Activated naive CD4-positive, alpha-beta T cell (primary cell): ENCODE data around the gene RNF187.
A peak's percentile ranks its signal among the peaks of the same experiment; 100 is the strongest.

Experiments
- DNase-seq, 4 experiments: peaks; one replicate each; lab custom pipeline; 2025; lab: John Stamatoyannopoulos, UW

The RNF187 gene

DNA sequence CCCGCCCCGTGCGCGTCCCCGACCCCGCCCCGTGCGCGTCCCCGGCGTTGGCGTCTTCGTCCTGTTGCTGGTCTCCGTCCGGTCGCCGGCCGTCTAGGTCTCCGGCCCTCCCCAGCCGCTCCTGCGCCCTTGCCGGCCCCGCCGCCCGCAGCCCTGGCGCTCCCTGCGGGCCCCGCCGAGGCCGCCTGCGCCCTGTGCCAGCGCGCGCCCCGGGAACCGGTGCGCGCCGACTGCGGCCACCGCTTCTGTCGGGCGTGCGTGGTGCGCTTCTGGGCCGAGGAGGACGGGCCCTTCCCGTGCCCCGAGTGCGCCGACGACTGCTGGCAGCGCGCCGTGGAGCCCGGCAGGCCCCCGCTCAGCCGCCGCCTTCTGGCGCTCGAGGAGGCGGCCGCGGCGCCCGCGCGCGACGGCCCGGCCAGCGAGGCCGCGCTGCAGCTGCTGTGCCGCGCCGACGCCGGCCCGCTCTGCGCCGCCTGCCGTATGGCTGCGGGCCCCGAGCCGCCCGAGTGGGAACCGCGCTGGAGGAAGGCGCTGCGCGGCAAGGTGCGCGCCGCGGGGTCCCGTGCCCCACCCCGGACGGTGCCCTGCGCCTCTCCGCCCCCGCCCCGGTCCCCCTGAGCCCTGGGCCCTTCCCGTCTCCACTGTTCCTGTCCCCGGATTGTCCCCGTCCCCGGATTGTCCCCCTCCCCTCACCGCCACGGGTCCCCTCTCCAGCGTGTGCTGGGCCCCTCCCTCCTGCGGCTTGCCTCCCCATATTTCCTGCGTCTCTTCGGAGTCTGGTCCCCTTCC, at the start of gene RNF187:
Gene RNF187, plus strand, starts transcription at position 47 of the 789 bp plus-strand sequence.
- DNase-seq = peak in 2 of 4 experiments; percentile 53 to 82

DNA sequence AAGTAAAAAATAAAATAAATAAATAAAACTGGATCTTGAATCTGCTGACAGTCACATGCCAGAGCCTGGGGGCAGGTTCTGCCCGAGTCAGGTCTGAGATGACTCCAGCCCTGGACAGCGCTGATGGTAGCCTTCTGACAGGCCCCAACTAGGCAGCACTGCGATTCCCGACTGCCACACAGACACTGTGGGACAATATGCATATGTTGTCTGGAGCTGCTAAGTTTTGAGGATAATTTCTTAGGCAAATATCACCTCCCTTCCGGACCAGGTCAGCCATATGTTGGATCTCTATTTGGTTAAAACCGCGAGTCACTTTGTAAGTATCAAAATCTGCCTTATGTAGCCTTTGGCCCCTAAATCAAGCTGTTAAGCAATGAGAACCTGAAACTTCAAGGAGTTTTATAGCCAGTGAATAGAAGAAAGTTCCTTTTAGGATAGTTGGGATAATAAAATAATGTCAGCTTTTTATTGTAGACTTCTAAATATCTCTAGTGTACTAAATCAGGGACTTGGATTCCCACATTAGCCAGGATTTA, 49.7 kb upstream of the RNF187 start:
- DNase-seq = no peak

DNA sequence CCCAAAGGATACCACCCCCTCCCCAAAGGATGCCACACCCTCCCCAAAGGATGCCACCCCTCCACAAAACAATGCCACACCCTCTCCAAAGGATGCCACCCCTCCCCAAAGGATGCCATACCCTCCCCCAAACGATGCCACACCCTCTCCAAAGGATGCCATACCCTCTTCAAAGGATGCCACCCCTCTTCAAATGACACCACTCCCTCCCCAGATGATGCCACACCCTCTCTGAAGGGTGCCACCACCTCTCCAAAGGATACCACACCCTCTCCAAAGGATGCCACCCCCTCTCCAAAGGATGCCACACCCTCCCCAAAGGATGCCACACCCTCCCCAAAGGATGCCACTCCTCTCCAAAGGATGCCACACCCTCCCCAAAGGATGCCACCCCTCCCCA, 48.9 kb upstream of the RNF187 start:
- no peak for DNase-seq

DNA sequence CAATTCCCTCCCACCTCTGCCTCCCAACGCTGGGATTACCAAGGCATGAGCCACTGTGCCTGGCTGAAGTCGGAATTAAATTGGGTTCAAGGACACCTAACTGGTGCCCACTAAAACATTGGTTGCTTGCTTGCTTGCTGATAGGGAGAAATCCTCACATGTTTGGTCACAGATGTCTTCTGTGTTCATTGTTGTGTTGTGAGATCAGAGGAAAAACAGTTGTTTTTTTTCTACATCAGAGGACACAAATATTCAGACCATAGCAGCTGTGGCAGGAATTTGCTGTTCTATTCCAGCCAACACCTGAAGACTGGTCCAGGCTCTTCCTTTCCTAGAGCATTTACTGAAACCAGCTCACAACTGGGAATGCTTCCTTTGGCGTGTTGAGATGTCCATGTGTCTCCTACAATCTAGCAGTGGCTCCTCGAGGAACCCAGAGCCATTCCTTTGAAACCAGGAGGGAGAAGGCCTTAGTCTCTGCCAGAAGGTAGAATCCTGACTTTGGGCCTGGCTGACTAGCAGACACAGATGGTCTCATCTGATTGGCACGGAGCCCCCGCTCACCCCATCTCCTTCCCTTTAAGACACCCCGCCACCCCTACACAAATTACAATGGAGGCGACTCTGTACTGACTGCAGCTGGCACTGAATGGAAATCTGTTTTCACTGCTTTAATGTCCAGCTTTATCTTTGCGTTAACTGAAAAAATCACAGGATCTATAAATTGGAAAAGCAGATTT, 46.3 kb upstream of the RNF187 start:
- DNase-seq = no peak

DNA sequence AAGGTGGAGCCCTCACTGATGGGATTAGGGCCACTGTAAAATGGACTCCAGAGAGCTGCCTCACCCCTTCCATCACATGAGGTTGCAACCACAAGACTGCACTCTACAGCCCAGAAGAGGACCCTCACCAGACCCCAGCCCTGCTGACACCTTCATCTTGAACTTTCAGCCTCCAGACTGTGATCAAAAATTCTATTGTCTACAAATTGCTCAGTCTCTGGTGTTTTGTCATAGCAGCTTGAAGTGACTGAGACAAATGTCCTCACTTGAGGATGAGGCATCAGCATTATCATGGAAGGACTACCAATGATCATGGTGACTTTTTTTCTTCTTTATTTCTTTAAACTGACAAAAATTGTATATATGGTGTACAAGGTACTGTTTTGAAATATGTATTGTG, 43.8 kb upstream of the RNF187 start:
- DNase-seq = no peak

DNA sequence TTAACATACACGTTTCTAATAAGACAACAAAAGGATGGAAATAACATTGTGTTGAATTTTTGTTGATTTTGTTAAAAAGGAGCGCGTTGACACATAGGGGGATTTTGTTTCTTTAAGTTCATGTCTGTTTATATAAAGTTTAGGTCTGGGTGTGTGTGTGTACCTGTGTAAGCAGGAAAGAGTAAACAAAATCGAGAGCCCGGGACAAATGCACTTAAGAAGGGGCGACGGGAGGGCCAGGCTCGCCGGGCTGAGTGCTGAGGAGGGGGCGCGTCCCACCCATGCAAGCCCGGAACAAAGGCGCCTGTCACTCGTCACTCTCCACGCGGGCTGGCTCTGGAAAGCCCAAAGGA, 41.7 kb upstream of the RNF187 start:
- no peak for DNase-seq

DNA sequence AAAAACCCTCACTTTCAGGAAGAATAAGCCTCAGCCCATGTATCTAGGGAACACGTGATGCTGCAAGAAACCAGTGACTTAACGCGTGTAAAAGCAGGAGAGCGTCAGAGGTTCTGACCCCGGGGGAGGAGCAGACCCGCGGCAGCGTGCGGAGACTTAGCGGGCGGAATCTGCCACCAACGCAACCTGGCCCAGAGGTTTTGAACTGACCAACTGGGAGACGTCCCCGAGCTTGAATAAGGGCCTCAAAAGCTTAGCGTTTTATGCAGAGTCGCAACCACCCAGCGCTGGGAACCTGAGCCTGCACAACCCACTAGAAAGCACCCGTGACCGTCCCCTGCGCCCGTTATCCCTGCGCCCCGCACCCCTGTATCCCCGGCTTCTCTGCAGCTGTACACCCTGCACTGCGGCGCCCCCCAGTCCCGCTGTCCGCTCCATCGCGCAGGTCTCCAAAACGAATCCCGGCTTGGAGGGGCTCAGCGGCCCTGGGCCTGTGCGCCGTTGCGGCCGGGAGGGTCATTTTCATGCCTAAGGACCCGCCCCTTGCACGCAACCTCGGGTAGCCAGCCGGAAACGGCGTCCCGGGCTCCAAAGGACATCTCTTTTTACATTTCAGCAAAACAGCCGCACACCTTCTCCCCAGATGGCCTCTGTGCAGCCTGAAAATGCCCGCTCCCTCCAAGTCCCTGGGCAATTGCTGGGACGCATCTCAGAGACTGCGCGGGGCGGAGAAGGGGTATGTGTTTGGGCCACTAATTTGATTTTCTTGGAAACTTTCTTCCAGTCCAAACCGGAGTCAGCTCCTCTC, 41.1 kb upstream of the RNF187 start:
- DNase-seq = no peak

DNA sequence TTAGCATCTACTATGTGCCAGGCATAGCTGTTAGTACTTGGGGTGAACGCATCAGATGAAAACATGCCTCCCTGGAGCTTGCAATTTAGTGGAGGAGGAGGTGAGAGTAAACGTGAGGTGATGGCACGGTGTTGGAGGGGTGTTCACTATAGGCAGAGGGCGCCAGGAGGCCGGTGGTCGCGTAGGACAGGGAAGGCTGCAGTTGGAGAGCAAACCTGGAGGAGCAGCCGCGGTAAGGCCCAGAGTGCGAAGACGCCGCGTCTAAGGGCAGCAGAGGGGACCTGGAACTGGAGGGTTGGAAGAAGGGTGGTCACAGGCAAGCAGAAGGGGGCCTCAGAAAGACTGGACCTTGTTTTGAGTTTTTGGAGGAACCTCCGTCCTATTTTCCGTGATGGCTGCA, 40.3 kb upstream of the RNF187 start:
- DNase-seq = no peak

DNA sequence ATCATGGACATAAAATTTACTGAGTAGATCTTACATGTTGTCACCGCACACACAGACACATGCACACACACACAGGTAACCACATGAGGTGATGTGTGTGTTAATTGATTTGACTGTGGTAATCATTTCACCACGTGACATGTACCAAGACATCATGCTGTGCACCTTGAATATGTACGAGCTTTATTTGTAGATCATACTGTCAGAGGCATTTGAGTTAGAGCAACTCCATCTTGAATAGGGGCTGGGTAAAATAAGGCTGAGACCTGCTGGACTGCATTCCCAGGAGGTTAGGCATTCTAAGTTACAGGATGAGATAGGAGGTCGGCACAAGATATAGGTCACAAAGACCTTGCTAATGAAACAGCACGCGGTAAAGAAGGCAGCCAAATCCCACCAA, 38.8 kb upstream of the RNF187 start:
- DNase-seq = no peak

DNA sequence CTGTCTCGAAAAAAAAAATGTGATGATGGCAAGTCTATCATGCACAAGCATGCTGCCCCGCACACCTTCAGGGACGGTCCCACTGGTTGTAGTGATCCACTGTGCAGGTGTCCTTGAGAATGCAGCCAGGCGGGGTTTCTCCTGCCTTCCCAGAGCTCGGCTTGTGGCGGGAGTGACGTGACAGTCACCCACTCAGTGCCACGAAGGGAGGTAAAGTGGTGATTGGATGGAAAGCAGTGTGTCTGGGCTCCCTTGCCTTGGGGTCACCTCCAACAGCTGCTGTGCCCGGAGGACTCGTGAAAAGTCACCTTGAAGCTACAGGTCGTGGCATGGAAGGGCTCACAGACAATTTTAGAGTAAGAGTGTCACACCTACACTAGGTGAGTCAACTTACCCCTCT, 37.0 kb upstream of the RNF187 start:
- no peak for DNase-seq

DNA sequence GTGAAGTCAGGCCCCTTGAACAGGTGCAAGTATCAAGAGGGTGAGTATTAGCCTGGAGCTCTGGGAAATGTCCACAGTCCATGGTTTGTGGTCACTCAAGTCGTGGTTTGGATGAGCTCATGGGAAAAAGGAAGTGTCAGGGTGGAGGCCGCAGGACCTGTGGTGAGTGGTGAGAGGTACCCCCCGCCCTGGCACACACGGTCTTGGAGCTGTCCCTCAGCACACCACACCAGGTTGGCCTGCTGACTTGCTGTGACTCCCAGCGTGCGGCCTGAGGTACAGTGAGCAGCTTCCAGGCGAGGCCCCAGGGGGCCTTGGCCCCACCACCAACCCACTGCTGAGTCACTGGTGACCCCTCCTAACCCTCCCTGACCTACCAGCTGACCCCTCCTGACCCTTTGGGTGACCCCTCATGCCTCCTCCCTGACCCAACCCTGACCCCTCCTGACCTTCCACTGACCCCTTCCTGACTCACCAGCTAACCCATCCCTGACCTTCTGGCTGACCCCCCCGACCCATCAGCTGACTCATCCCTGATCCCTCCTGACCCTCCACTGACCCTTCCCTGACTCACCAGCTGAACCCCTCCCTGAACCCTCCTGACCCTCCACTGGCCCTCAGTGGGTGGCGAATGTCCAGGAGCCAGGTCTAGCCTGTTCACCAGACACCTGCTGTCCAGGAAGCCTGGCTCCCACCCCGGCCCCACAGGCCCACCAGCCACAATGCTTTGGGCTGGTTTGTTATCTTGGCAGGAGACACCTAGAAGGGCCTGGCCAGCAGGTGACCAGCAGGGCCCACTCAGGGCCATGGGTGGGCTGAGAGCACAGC, 34.8 kb upstream of the RNF187 start:
- DNase-seq = no peak

DNA sequence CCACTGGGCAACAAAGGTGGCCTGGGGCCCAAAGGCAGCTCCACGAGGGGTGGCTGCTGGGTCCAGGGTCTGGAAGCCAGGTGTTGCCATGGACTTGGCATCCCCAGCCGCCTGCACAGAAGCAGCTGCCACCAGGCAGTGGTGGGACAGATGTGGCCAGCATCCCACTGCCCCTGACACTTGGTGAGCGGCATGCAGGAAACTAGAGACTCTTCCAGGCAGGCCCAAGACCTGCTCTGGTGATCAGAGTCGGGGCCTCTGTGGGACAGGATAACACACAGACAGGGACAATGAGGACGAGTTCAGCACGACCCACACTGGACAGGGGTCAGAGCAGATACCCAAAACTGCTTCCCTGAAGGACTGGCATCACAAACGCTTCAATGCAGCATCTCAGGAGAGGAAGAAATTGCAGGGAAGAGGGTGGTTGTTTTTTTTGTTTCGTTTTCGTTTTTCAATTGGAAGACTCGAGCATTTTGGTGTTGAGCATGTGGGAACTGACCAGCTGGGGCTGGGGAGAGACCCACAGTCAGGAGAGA, 34.1 kb upstream of the RNF187 start:
- no peak for DNase-seq

DNA sequence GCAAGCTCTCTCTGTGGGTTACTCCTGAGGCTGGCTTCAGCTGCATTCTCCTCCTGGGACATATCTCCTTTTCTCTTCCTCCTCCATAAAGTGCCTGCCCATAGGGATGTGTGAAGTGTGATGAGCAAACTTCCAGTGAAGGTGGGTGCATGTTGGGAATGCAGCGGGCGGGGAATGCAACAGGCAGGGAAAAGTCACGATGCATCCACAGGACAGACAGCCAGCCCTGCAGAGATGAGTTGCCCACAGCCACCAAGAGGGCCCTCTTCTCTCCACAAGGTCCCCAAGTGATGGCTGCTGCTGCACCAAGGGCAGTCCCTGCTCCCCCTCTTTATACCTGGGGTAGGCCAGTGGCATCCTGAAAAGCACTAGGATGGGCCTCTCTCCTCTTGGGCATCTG, 33.6 kb upstream of the RNF187 start:
- no peak for DNase-seq

DNA sequence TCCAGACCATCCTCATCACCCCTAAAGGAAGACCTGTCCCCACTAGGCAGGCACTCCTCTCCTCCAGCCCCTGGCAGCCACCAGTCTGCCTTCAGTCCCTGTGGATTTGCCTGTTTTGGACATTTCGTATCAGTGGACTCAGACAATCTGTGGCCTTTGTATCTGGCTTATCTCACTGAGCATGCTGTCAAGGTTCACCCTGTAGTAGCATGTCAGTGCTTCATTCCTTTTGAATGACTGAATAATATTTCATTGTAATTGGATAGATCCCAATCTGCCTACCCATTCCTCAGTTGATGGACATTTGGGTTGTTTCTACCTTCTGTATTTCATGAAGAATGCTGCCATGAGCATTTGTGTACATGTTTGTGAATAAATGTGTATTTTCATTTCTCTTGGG, 32.9 kb upstream of the RNF187 start:
- no peak for DNase-seq

DNA sequence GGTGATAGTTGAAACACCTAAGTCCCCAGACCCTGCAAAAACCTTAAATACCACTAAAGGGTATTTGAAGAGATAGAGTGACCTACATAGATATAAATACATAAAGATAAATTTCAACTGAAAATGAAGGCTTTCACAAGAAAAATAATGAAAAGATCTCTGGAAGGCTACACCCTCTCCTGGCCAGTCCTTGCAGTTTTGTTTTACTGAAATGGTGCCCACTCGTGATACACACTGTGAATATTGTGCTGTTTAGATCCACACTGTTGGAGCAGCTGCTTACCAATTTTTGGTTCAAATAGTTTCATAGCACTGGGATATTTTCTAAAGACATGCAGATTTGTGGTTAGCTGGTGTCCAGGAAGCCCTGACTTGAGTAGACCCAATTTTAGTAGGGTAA, 31.5 kb upstream of the RNF187 start:
- no peak for DNase-seq

DNA sequence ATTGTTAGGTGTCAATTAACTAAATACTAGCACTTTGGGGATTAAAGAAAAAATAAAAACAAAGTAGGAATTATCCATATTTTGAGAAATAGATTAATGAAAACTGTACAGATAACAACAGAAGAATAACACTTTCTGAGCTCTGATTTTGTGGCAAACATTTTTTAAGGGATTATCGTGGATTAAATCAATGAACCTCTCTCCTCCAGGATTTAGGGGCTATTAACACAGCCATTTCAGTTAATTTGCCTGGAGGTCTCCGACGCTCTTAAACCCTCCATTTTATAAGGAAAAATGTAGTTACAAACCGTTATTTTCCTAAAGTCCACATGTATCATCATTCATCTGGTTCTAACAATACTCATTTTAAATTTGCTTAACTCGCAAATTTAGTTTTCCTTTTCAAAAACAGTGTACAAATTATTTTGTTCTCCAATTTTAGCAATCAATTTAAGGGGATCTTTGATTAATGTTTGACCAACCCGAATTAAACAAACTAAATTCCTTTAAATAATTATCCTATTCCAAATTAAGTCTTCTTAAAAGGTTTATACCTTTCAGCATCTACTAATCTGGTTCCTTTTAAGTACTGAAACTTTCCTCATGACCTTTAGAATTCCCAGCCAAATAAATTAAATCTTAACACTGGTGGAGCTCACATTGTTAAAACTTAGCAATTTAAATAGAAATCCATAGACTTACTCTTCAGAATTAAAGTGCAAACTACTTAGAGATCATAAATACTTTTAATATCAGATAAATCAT, 30.7 kb upstream of the RNF187 start:
- no peak for DNase-seq

DNA sequence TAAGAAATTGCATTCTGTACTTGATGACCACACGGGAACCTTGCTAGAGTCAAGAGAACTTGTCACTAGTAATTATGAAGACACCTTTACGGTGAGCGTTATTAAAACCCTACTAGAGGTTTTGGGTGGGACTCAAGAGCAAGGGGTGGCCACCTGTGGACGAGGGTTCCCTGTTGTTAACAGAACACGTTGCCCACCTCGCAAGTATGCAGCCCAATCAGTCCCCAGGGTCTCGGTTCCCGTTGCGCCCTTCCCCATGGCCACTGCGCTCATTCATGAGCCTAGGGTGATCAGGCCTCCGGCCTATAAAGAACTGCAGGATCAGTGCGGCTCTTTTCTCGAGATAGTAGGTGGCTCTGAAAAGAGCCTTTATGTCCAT, 30.2 kb upstream of the RNF187 start:
- DNase-seq = no peak

DNA sequence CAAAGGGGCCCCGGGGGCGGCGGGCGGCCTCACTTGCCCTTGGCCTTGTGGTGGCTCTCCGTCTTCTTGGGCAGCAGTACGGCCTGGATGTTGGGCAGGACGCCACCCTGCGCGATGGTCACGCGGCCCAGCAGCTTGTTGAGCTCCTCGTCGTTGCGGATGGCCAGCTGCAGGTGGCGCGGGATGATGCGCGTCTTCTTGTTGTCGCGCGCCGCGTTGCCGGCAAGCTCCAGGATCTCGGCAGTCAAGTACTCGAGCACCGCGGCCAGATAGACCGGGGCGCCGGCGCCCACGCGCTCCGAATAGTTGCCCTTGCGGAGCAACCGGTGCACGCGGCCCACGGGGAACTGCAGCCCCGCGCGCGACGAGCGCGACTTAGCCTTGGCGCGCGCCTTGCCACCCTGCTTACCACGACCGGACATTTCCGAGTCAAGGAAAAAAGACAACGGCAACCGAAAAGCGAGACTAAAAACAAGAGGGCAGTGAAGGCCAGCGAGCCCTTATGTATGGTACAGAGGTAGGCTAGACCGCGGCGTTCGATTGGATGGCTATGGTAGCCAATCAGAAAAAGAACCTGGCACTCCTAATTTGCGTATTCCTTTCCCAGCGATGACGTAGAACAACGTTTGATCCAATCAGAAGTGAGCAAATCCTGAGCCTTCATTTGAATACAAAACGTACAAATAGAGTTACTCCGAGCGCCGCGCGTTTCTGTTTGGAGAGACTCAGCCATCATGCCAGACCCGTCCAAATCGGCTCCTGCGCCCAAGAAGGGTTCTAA, 29.6 kb upstream of the RNF187 start:
- peak; percentile 69 to 79 (median 76) for DNase-seq

DNA sequence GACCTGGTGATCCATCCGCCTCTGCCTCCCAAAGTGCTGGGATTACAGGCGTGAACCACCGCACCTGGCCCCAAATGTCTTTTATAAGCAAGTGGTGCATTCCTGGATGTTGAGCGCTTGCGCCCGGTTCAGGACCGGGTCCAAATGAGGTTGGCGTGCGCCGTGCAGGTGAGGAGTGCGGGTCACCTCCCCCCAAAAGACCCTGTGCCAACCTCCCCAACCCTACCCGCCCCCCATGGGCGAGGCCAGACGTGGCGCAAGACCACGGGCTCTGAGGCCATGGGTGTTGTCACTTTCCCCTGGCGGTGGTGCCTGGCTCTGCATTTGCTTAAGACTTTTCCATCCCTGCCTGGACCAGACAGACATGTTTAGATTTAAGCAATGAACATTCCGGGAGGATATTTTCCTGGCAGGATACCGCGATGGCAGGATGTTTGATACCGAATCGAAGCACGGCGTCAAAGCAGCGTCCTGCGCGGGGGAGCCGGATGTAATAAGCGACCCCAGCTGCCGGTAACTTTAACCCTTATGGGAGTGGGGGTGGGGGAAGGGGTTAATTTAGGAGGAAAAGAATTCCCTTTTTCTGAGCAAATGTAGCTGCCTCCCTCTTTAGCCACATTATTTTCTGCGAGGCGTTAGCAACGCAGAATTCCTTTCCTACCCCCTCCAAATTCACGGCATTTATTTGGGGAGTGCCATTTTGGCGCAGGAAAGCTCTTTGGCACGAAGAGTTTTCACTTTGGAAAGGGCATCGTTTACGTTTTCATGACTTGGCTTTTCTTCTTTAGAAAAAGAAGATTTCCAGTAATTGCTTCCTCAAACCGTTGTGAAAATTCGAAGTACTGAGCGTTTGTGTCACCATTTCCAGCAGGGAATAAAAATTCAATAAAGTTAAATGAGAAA, 27.8 kb upstream of the RNF187 start:
- DNase-seq = peak in 2 of 4 experiments; percentile 9 to 20
